HG02870 (cell line): Measurements from ENCODE around the gene ACAP3.
"Not testable (repeated sequence)": the region's sequence is repeated elsewhere in the genome, so short reads cannot be mapped to it uniquely, and the experiment has no call there.

ENCODE experiments used
- ATAC-seq: cut with Tn5 transposase; IDR thresholded peaks from one replicate; pipeline ENCODE4 v1.9.1; 2021; ENCODE audit warnings: mild to moderate bottlenecking, moderate library complexity; ENCODE audit not compliant: unreplicated experiment

ACAP3 gene

DNA sequence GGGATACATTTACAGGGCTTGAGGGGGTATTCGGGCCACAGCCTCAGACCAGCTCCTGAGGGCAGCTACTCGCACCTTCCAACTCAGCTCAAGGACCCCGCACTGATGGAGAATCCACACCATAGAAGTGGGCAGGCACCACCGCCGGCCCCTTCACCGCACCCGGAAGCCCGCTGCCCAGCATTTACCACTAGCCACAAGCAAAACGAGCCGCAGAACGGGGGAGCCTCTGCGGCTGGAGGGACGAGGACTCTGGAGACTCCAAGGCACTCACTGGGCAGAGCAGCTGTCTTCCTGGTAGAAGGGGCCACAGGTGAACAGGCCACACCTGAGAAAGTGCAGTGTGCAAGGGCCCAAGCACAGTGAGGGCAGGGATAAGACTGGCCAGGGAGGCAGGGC, 39.4 kb downstream of the ACAP3 start:
- no peak for ATAC-seq

- ATAC-seq: no peak
Measured at GRCh38 chr1:1267488-1268283, 40.0 kb downstream of the ACAP3 start.

- ATAC-seq: no peak
Measured at GRCh38 chr1:1264868-1265272, 42.9 kb downstream of the ACAP3 start.

DNA sequence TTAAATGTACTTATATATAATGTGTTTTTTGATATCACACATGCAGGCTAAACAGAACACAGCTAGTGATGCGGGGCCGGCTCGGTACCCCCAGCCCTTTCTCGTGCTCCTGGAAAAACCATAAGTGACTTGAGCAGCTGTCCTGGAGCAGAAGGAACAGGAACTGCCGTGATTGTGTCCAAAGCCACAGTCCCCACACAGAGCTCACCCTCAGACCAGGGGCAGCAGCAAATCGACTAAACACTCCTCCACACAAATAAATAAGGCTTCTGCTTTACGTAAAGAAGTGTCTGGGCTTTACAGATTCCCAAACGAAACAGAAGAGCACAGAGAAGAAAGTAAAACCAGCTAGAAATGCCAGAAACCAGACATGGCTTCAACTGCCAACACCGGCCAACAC, 43.7 kb downstream of the ACAP3 start:
- no peak for ATAC-seq

DNA sequence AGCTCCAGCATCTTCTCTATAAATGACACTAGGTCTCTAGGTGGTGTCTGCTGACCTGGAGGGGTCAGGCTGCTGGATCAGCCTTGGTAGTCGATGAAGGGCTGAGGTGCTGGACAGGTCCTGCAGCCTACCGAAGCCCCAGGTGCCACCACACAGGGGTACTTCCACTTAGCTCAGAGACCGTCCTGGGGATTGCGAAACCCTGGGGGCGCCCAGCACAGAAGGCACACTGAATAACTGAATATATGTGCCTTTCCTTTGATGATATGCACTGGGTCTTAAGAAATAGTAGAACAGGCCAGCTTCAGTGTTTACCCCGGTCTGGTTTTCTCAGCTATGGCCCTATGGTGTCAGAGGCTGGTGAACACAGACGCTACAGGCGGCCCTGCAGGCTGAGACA, 45.0 kb downstream of the ACAP3 start:
- no peak for ATAC-seq

DNA sequence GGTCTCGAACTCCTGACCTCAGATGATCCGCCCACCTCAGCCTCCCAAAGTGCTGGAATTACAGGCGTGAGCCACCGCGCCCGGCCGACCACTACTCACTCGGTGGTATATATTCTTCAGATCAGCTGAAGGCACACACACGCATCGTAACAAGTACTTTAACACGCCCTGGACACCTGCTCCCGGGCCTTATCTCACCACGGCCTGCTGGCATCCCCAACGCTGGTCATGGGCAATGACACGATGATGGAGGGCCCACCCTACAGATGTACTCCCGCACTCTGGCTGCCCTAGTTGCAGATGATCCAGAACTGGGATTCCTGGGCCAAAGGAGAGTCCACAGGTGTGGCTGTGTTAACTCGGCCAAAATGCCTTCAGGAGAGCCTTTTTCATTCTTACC, 45.7 kb downstream of the ACAP3 start:
- ATAC-seq: no peak

DNA sequence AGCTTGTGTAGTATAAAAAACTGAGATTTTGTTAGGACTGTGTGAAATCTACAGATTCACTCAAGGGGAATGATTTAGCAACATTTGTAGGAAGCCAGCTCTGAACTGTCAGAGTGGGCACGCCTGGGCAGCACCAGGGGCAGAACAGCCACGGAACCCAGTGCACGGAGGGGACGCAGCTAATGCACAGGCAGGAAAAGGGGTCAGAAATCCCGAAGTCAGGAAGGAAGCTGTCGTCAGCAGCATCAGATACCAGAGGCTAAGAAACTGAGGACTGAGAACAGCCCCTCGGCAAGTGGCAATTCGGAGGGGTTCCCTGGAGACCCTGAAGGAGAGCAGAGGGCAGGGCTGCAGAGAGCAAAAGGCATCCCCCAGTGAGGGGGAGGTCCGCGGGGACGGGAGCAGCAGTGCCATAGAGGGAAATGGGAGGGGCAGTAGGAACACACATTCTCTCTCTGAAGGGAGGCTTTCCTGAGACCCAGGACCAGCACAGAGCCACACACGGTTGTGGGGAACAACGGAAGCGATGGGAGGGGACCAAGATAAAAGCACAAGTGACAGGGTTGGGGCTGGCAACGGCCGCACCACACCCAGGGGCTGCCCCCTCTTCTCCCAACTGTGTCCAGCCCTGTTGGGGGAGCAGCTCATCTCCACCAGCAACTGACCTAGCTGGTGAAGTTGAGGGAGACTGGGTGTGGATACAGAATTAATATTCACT, 46.7 kb downstream of the ACAP3 start:
- no peak for ATAC-seq

DNA sequence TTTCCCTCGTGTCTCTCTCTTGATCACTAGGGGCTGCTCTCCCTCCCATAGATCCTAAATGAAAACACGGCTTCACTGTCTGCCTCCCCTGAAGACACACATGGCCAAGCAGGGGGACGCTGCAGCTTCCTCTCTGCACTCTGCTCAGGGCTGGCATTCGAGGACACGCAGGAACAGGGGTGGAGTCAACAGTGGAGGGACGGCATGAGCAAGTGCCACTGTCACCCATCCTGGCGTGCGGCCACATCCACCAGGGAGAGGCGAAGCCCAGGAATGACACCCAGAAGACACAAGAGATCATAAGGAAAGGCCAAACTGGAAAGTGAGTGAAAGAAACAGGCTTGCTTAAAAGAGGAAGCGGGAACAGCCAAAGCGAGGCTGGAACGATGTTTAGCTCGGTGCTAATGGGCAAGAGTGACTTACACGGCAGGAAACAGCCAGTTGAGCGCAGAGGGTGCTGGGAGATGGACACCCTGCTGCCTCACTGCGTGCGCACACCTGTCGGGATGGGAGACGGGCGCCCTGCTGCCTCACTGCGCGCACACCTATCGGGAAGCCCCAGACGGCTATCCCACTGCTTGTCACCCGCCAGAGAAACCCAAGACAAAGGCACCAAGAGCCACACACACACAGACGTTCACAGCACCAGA, 47.7 kb downstream of the ACAP3 start:
- no peak for ATAC-seq

DNA sequence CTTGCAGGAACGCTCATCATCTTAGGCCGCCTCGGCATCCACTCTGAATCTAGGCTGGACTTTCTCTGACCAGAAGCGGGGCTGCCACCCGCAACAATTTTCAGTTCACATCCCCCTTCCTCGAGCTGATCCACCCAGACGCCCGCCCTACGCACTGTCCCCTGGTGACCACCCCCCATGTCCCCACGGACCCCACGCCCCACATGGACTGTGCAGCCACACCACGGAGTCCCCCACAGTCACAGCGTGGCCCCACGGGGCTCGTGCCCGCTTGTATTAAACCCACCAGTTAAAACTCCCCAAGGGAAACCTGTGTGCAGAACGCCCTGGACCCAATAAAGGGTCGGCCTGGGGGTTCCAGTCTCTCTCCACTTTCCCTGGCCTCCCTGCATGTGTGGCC, 48.2 kb downstream of the ACAP3 start:
- ATAC-seq: no peak

- ATAC-seq: no peak
Measured at GRCh38 chr1:1259119-1259488, 48.6 kb downstream of the ACAP3 start.

DNA sequence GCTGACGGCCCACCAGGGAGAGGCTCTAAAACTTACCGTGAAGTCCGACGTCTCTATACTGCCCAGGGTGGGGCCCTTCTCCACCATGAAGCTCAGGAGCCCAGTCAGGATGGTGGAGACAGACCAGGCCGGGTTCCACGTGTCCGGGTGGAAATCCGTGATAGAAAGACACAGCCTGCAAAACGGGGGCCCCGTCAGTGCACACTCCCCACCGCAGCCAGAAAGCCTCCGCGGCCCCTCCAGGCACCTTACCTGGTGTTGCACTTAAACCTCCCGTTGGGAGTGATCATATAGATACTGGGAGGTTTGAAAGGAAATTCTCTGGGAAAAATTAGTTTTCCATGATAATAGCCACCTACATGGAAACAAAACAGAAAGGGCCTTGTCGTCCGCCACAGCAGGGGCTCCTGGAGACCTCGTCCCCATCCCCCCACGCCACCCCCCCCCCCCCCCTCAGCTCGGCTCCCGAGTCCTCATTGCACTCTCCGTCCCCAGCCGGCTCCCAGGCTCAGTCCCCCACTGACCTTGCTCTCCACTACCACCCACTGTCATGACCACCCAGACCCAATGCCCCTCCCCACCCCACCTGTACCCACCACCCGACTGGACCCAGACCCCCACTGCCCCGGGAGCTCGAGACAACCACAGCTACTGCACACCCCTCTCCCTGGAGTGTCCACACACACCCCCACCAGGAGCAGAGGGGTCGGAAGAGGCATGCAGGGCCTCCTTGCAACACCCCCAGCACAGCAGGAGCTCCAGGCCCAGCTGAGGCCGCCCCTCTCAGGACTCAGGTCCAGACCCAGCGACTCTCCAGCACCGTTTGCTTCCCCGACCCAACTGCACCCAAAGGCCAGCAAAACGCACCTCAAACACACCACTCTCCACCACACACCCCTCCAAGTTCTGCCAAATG, 50.5 kb downstream of the ACAP3 start:
- ATAC-seq: no peak

DNA sequence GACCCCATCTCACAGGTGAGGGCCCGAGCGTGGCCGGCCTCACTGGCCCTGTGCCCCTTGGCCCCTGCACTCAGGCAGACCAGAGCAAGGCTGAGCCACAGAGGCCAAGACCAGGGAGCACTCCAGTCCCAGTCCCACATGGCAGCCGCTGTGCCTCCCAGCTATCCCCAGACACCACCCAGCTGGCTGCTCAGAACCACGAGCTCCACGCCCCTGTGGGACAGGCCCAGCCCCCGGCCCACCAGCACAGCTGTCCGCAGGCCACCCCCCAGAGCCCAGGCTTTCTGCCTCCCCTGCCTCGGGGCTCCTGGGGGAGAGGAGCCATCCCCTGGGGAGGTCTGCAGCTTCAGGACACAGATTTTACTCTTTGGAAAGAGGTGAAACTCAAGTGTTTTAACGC, 52.1 kb downstream of the ACAP3 start:
- ATAC-seq: no peak

- no peak for ATAC-seq
Measured at GRCh38 chr1:1255078-1255477, 52.7 kb downstream of the ACAP3 start.

GRCh38 chr1:1254667-1254998, 53.1 kb downstream of the ACAP3 start:
- ATAC-seq: no peak

DNA sequence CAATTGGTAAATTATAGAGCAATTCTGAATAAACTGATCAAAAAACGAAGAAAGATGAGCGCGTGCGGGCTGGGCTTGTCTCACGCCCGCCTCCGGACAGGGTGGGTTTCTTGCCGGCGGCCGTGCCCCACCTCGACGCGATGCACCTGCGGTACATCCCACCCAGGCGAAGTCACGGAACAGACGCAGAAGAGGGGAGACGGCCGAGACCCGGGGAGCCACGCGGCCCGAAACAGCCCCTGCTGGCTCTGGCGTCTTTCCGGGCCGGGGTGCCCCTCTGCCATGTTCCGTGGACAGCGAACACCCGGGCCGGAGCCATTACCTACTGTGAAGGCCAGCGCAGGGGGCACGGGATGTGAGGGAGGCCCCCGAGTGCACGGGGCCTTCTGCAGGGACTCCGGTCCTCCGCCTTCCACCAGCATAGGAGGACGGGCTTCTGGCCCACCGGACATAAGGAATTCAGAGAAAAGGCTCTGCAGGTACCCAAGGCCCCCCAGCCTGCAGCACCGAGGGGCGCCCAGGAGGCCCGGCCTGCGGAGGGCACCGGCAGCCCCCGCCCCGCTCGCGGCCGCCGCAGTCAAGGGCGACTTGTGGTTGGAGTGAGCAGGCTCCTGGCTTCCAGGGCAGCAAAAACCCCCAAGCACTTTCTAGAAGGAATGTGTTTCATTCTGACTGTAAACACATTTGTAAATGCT, 53.6 kb downstream of the ACAP3 start:
- ATAC-seq: no peak

DNA sequence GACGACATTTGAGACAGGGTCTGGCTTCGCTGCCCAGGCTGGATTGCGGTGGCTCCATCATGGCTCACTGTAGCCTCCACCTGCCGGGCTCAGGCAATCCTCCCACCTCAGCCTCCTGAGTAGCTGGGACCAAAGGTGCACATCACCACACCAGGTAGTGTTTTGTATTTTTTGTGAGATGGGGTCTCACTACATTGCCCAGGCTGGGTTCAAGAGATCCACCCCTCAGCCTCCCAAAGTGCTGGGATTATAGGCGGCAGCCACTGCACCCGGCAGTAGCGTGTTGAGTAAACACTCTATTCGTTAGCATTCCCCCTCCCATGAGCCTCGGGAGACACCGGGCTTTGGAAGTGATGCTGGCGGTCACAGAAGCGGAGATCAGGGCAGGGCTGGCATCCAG, 54.4 kb downstream of the ACAP3 start:
- ATAC-seq: no peak

DNA sequence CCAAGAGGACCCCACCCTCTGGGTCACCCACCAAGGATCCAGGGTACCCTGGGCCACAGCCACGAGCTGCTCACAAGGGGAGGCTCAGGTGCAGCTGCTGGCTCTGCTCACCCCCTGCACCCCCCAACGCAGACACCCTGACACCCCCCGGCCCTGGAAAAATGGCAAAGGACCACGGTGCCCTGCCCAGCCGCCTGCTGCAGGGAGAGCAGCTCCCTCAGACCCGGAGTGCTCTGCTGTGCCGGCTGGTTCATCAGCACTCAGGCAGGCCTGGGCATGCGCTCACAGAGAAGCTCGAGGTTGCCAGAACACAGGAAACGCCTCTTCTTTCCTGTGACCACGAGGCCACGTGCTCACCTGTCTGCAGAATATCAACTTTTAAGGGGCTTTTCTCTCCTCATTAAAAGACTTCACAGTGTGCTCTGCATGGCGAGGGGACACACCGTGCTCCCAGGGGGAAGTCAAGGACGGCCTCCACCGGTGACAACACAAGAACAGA, 56.9 kb downstream of the ACAP3 start:
- no peak for ATAC-seq

DNA sequence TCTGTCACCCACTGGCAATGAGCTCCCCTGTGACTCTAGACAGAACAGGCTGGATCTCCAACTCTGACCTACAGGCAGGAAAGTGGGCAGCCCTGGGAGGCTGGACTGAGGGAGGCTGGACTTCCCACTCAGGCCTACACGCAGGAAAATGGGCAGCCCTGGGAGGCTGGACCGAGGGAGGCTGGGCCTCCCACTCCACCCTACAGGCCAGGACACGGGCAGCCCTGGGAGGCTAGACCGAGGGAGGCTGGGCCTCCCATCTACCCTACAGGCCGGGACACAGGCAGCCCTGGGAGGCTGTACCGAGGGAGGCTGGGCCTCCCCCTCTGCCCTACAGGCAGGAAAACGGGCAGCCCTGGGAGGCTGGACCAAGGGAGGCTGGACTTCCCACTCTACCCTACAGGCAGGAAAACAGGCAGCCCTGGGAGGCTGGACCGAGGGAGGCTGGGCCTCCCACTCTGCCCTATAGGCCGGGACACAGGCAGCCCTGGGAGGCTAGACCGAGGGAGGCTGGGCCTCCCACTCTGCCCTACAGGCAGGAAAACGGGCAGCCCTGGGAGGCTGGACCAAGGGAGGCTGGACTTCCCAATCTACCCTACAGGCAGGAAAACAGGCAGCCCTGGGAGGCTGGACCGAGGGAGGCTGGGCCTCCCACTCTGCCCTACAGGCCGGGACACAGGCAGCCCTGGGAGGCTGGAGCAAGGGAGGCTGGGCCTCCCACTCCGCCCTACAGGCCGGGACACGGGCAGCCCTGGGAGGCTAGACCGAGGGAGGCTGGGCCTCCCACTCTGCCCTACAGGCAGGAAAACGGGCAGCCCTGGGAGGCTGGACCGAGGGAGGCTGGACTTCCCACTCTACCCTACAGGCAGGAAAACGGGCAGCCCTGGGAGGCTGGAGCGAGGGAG, 59.5 kb downstream of the ACAP3 start:
- not testable (repeated sequence) for ATAC-seq

GRCh38 chr1:1247341-1247913, 60.3 kb downstream of the ACAP3 start:
- no peak for ATAC-seq
